GM19324 (cell line): ENCODE results near the gene DPY30.

Experiments
- ATAC-seq: cut with Tn5 transposase; IDR thresholded peaks from one replicate; pipeline ENCODE4 v1.9.1; 2021; ENCODE audit warnings: mild to moderate bottlenecking, moderate library complexity; ENCODE audit not compliant: unreplicated experiment, low FRiP score

DPY30 gene

GRCh38 chr2:32010280-32010669 lies 29.3 kb downstream of the DPY30 start:
- peak; percentile 64 for ATAC-seq

DNA sequence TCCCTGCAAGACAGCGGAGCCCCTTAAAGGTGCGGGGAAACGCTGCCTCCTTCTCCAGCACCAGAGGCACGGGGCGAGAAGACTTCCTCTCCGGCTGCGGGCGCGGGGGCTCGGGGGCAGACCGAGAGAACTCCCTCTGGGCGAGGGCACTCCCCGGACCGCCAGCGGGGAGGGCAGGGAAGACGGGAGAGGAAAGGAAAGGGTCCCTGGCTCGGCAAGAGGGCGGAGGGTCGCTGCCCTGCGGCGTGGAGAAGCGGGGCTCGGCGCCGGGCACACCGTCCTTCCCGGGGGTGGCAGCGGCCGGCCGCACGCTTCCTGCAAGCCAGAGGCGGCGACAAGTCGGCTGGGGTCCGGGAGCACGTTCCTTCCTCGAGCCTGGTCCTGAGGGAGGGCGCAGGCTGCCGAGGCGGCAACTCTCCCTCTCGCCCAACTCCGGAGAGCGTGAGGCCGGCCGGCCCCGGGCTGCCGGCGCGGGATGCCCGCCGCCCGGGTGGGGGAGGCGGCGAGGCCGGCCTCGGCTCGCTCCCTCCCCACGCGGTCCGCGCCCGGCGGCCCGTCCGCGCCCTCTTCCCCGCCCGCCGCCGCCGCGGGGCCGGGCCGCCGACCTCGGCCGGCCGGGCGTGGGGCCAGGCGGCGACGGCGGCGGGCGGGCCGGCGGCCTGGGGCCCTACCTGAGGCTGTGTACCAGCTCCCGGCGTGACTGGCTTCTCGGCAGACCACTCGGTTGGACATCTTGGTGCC lies 29.9 kb downstream of the DPY30 start:
- peak; percentile 31 for ATAC-seq

DNA sequence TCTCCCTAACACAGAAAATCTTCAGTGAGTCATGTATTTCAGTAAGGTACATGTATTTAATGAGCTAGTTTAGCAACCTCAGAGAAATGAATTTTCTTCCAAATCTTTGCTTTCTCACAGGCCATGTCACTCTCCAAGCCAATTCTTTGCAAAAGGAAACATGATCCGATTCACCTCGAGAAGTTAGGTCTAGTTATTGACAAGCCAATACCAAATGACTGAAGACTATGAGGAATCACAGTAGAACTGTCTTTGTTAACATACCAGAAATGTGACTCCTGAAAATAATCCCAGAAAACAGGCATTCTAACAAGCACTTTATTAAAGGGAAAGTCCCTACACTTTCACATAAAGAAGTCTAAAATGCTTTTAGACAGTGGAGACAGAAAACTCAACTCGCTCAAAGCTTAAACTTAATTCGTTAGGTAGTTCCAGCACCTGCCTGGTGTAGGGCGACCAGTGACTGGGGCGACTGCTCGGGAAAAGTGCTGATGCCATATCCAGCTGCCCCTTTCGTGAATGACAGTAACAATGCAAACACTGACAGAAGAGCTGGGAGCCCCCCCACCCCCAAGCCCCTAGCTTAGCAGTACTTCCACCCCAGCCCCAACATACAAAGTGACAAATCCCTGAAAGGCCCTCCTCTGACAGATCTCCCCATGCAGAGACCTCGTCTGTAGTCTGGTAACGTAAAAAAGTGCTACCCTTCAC lies 30.6 kb downstream of the DPY30 start:
- no peak for ATAC-seq

- no peak for ATAC-seq
Observed at GRCh38 chr2:32007121-32007391, 32.5 kb downstream of the DPY30 start.

DNA sequence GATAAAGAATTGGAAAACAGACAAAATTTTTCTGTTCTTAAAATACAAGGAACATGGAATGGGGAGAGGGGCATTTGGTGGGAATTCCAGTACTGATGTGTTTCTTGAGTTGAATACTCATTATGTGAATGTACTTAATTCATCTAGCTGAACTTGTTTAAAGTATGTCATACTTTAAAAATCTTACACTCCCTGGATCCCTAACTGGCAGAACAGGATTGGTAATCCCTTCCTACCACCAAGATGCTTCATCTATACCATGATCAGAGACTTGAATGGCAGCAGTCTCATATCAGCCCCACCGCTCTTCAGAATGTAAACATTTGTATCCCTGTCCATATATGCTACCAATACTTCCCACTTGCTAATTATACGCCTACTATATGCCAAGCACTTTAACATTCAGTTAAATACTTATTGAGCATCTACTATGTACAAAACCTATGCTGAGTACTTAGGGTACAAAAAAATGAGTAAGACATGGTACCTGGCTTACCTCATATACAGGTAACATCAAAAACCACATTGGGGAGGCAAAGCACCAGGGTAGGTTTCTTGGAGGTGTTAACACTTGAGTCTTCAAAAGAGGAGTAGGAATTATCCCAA lies 34.1 kb downstream of the DPY30 start:
- ATAC-seq: no peak

GRCh38 chr2:32003791-32004190 lies 35.8 kb downstream of the DPY30 start:
- no peak for ATAC-seq

DNA sequence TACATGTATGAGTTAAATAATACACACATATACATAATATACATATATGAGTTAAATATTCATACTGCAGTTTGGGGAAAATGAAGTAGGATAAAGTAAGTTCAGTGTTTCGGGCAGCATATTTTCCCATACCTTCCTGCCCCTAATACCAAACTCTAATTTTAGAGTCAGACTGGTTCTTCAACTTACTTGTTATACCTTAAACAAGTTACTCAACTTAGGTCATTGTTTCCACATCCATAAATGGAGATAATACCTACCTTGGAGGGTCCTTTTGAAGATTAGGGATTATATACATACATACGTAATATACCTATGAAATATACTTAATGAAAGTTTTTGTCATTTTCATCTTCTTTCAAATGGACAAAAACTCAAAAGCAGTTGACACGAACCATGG lies 37.2 kb downstream of the DPY30 start:
- ATAC-seq: no peak

DNA sequence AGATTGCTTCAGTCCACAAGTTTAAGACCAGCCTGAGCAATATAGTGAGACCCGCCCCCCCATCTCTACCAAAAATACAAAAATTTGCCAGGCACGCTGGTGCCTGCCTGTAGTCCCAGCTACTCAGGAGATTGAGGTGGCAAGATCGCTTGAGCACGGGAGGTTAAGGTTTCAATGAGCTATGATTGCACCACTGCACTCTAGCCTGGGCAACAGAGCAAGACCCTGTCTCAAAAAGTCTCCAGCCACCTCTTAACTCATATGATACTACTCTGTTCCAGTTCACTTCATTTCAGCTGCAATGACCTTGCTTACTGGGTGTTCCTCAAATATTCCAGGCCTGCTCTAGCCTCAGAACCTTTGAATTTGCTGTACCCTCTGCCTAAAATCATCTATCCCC lies 40.2 kb downstream of the DPY30 start:
- no peak for ATAC-seq

DNA sequence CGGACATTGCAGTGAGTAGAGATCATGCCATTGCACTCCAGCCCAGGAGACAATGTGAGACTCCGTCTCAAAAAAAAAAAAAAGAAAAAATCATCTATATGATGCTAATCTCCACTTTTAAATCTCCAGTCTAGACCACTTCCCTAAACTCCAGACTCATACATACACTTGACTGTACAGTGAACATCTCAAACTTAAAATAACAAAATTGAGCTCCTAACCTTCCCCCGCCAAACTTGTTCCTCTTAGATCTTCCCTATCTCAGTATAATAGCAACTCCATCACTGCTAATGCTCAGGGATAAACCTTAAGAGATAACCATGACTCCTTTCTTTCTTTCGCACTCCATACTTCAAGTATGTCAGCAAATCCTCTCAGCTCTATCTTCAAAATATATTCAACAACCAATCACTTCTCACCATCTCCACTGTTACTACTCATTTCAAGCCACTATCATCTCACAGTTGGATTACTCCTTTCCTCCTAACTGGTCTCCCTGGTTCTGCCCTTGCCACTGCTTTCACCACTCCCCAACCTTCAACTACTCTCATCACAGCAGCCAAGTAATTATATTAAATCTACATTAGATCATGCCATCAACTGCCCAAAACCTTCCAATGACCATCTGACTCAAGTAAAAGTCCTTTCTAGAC lies 40.7 kb downstream of the DPY30 start:
- ATAC-seq: no peak

GRCh38 chr2:31997653-31998052 lies 42.0 kb downstream of the DPY30 start:
- no peak for ATAC-seq

- ATAC-seq: no peak
Observed at GRCh38 chr2:31996571-31997150, 42.9 kb downstream of the DPY30 start.

DNA sequence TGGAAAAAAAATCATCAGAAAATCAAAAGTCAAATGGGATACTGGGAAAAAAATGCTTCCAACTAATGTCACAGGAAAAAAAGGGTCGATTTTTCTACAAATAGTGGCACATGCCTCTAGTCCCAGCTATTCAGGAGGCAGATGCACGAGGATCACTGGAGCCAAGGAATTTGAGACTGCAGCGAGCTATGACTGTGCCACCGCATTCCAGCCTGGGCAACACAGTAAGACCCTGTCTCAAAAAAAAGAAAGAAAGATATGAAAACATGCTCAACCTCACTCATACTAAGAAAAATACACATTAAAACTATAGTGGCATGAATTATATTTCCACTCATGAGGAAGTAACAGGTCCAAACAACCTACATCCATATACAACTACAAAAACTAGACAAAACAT lies 46.7 kb downstream of the DPY30 start:
- no peak for ATAC-seq

DNA sequence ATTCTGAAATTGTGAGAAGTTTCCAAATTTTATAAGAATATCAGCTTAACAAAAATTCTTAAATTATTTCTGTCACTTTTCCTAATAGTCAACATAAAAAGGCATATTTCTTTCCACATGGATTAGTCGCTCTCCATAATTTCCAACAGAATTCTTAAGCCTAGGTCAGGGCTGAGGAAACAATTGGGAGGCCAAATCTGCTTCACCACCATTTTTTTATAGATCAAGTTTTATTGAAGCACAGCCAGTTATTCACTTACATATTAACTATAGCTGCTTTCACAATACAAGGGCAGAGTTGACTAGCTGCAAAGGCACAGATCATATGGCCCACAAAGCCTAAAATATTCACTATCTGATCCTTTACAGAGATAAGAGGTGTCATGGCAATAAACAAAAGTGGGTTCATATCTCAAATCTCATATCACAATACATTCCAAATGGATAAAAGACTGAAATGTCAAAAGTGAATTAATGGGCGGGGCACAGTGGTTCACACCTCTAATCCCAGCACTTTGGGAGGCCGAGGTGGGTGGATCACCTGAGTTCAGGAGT lies 47.5 kb downstream of the DPY30 start:
- ATAC-seq: no peak

DNA sequence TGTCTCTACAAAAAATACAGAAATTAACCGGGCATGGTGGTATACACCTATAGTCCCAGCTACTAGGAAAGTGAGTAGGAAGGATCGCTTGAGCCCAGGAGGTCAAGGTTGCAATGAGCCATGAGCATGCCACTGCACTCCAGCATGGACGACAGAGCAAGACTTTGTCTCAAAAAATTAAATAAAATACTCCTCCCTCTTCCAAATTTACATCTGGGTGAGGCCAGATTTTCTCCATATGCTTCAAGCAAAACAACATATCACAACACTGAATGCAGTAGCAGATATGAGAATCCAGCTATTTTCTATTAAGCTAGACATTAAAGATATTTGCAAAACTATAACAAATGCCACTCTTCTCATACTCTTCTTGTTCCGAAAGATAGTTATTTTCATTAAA lies 49.7 kb downstream of the DPY30 start:
- ATAC-seq: no peak

DNA sequence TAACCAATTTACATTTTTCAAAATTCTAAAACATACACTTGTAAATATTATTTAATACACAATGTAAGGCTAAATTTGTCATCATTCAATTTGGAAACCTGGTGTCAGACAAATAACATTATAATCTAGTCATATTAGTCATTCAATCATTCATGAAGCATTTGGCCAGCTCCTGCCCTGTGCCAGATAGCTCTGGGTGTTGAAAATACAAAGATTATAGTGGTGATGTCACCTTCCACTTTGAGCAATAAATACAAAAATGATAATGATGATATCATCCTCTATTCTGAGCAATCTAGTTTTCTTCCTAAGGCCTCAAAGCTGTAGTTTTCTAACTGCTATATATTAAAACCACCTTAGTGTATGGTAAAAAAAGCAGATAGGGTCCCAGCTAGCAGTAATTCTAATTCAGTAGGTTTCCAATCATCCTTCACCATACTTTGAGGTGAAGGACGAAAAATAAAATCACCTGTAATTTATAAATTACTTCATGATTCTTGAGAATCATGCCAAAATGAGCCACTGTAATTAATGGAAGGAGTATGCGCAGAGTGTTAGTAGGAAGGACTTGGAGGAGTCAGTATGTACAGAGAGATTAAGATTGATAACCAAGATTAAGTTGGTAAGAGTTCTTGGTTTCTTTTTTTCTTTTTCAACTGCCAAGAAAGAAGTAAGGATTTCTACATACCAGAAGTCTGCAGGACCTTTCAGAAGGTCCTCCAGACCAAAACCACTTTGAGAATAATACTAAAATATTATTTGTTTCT lies 52.0 kb downstream of the DPY30 start:
- ATAC-seq: no peak

DNA sequence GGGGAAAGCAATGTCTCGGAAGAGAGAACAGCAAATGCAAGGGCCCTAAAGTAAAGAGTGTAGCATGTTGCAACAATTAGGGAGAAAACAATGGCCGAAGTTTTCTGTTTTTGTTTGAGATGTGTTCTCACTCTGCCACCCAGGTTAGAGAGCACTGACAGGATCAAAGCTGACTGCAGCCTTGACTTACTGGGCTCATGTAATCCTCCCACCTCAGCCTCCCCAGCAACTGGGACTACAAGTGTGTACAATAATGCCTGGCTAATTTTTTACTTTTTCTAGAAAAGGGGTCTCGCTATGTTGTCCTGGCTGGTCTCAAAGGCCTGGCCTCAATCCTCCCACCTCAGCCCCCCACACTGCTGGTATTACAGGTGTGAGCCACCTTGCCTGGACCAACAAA lies 52.7 kb downstream of the DPY30 start:
- ATAC-seq: no peak

GRCh38 chr2:31983762-31984467 lies 55.7 kb downstream of the DPY30 start:
- ATAC-seq: no peak

GRCh38 chr2:31980674-31981356 lies 58.8 kb downstream of the DPY30 start:
- ATAC-seq: peak; percentile 95

DNA sequence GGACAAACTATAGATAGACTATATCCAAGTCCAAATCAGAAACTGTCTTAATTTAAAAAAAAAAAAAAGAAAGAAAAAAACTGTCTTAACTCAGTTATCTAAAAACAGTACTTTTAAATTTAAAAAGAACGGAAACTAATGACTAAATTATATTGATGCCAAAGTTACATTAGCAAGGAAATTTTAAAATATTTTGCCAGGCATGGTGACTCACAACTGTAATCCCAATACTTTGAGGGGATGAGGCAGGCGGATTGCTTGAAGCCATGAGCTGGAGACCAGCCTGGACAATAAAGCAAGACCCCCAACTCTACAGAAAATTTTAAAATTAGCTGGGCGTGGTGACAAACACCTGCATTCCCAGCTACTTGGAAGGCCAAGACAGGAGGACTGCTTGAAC lies 59.6 kb downstream of the DPY30 start:
- no peak for ATAC-seq
